GM19099 (cell line): ENCODE data around the gene CDC5L.

Source experiments
- POLR2A ChIP-seq: IDR thresholded peaks from 3 replicates; pipeline ENCODE4 v1.6.1; 2011; ENCODE audit warnings: low read depth; ENCODE audit not compliant: insufficient read length; ENCODE audit errors: extremely low read depth

The CDC5L gene

GRCh38 chr6:44454198-44454597 lies 66.7 kb downstream of the CDC5L start:
- no peak for TF ChIP-seq POLR2A

DNA sequence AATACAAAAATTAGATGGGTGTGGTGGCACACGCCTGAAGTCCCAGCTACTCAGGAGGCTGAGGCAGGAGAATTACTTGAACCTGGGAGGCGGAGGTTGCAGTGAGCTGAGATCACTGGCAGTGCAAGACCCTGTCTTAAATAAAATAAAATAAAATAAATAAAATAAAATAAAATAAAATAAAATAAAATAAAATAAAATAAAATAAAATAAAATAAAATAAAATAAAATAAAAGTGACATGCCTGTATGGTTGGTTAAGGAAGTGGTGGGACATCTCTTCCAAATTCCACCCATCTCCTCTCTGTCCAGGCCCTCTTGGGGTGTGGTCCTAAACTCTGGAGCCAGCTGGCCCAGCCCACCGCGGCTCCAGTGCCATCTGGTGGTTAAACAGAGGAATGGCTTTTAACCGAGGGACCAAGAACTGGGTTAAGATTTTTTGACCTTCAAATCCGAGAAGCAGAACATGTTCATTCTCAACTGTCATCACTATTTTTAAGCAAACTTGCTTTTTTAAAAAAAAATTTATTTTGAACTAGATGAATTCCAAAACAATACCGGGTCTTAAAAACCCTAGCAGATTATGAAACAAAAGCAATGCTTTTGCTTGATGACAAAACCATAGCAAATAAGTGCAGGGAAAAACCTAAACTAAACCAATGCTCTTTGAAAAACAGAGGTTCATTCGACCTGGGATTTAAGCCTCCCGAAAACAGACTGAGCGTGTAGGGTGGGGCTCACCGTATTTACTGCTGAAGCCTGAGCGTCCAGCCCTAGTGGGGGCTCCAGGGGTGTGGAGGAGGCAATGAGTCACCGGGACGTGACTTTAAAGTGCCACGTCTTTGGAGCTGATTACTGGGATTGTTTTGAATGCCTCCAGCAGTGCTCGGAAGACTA lies 68.8 kb downstream of the CDC5L start:
- no peak for TF ChIP-seq POLR2A

DNA sequence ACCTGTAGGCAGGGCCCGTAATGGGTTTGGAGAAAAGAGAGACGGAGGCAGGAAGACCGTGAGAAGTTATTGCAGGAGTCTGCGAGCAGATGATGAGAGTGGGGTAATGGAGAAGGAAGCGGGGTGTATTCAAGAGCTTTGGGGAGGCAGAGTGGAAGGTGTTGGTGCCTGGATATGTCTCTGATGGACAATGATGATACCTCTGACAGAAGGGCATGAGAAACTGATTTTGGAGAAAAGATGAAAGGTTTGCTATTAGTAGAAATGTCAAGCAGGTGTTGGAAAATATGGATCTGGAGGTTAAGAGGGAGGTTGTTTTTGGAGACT lies 69.4 kb downstream of the CDC5L start:
- TF ChIP-seq POLR2A = no peak

- no peak for TF ChIP-seq POLR2A
Observed at GRCh38 chr6:44457596-44457995, 70.1 kb downstream of the CDC5L start.

GRCh38 chr6:44458551-44458950 lies 71.0 kb downstream of the CDC5L start:
- TF ChIP-seq POLR2A = no peak

GRCh38 chr6:44462335-44462734 lies 74.8 kb downstream of the CDC5L start:
- TF ChIP-seq POLR2A = no peak

DNA sequence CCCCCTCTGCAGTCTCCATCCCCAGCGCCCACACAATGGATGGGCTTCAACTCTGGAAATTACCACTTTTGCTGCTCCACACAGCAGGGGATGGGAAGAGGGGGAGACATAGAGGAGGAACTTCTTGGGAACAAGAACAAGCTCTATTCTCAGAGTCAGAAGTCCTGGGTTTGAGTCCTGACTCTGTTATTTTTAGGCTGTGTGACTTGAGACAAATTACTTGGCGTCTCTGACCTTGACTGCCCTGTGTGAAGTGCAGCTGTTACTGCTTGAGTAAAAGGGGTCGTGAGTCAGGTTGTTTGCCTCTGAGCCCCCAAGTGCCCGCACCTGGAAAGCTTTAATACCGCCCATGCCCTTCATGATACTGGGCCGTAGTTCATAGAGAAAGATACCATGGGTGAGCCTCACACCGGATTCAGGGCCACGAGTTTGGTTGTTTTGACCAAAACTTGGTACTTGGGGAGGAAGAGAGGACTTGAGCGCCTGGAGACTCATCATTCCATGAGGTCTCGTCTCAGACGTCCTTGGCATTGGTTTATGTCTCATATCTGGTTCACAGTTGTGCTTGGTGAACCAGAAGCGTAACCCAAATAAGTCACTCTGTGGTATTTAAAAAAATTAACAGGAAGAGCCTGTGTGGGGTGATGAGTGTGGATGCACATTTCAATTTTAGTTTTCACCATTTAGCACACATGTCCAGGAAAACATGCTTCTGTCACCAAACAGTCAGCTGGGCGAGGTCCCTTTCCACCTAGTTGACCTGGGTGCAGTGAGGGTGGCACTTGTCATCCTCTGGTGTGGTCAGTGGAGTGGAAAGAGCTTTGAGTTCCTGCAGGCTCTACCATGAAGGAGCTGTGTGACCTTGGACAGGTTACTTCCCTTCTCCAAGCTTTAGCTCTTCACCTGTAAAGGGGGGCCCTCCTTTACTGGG lies 75.6 kb downstream of the CDC5L start:
- no peak for TF ChIP-seq POLR2A

- TF ChIP-seq POLR2A = no peak
Observed at GRCh38 chr6:44463728-44464450, 76.4 kb downstream of the CDC5L start.

- TF ChIP-seq POLR2A = no peak
Observed at GRCh38 chr6:44464527-44465310, 77.2 kb downstream of the CDC5L start.

DNA sequence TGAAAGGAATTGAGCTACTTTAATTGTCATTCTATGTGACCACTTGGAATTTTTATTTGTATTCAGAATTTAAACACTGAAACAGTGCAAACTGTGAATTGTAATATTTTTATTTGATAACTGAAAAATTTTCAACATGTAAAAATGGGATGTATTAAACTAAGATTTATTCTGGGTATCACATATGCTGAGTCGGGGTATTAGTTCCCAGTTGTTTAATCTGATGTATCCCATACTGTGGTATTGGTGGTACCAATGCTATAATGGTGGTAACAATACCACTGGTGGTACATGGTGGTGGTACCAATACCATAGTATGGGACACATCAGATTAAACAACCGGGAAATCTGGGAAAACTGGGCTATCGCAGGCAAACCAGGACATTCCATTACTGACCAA lies 79.4 kb downstream of the CDC5L start:
- TF ChIP-seq POLR2A = no peak

DNA sequence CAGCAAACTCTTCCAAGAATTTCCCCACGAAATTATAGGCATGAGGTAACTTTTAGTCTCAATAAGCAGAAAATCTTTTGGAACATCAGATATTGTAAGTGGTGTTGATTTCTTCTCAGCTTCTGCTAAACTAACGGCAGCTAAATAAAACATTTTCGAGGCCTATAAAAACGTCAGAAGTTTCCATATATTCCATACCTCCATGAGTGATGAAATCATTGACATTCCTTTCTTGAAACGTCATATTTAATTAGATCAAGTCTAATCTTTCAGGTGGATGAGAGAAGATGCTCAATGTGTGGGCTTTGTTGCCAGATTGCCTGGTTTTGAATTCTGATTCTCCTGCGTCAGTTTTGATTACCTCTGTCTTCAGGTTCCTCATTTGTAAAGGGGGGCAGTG lies 81.3 kb downstream of the CDC5L start:
- no peak for TF ChIP-seq POLR2A

DNA sequence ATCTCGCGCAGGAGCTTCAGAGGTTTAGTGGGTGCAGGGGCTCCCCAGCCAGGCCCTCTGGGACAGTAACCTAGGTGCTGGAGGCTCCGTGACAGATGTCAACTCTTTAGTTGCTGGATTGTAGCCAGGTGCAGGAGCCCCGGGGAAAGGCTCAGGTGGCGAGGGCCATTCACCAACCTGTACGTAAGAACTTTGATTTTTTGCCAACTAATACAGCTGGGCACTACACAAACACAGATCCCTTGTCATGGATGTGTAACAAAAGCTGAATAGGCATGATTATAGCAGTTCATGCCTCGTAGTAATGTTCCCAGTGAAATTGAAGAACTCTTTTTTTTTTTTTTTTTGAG lies 82.6 kb downstream of the CDC5L start:
- TF ChIP-seq POLR2A = no peak

DNA sequence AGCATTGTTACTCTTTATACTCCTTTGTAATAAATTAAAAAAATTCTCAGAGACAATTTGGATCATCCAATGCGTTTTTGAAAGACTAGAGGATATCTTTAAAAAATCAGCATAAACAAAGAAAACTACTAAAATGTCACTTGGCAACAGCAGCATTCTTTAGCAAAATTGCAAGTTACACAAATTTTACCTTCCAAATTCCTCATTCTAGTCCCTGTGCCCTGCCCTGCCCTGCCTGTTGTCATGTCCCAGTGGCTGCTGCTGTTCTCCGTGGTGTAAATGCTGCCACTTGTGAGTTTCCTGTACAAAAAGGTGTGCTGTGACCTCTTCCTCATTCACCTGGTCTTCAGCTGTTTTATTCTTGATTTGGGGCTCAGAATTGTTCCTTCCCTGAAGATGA lies 83.2 kb downstream of the CDC5L start:
- TF ChIP-seq POLR2A = no peak

GRCh38 chr6:44471271-44471981 lies 83.9 kb downstream of the CDC5L start:
- no peak for TF ChIP-seq POLR2A

DNA sequence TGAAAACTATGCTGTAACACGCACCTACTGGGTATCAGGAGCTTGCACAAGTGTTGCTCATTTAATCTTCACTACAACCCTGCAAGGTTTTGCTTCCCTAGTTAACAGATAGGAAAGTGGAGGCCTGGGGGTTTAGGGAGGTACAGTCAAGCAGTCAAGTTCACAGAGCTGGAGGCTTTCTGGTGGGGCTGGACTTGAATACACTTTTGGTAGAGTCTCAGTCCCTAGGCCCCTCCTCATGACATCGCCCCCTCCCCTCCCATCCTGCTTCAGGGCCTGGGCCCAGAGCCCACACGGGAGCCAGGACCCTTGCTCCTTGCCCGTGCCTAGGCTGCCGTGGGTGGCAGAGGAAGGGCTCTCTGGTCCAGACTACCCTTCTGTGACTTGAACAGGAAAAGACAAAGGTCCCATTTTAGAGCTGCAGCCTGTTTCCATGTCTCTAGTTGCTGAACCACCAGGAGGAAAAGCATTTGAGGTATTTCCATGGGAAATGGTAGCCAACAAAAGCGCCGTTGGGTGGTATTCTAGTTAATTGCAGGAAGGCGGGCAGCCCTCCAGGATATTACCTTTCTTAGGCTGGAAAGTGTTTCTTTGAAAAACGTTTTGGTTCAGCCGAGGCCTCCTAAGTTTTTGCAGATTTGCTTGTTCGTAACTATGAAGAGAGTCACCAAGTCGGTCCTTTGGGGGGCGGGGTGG lies 84.9 kb downstream of the CDC5L start:
- TF ChIP-seq POLR2A = no peak
